VCaP (cell line): Measurements from ENCODE around the gene NEBL.

Source experiments
- H3K27ac ChIP-seq: fragments of 450-650 bp; 2 replicates; pipeline ENCODE4 v1.5.1; 2017
- TF ChIP-seq, protein P1 (sequence below): fragments of 450-650 bp; conservative IDR thresholded peaks from 2 replicates; pipeline ENCODE4 v1.5.1; 2017; ENCODE audit warnings: mild to moderate bottlenecking, moderate library complexity

NEBL gene

DNA sequence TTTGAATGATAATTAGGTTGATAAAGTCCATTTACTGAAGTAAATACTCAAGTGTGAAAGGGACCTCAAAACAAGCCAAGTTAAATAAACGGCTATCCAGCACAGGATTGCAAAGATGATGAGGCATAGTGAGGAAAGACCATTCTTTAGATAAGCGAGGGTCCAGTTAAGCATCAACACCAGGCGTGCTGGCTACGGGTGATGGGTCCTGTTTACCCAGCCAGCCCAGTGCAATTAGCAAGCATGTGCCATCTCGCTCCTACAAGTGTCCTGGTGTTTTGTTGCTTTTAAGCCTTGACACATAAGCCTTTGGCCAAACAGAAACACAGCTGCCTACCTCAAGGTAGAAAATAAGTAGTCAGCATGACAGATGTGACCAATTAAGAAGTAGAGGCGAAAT lies 7.1 kb downstream of the NEBL start:
- H3K27ac ChIP-seq, result no peak overlapping the region
- TF ChIP-seq, protein P1, sequence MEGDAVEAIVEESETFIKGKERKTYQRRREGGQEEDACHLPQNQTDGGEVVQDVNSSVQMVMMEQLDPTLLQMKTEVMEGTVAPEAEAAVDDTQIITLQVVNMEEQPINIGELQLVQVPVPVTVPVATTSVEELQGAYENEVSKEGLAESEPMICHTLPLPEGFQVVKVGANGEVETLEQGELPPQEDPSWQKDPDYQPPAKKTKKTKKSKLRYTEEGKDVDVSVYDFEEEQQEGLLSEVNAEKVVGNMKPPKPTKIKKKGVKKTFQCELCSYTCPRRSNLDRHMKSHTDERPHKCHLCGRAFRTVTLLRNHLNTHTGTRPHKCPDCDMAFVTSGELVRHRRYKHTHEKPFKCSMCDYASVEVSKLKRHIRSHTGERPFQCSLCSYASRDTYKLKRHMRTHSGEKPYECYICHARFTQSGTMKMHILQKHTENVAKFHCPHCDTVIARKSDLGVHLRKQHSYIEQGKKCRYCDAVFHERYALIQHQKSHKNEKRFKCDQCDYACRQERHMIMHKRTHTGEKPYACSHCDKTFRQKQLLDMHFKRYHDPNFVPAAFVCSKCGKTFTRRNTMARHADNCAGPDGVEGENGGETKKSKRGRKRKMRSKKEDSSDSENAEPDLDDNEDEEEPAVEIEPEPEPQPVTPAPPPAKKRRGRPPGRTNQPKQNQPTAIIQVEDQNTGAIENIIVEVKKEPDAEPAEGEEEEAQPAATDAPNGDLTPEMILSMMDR, result no peak

DNA sequence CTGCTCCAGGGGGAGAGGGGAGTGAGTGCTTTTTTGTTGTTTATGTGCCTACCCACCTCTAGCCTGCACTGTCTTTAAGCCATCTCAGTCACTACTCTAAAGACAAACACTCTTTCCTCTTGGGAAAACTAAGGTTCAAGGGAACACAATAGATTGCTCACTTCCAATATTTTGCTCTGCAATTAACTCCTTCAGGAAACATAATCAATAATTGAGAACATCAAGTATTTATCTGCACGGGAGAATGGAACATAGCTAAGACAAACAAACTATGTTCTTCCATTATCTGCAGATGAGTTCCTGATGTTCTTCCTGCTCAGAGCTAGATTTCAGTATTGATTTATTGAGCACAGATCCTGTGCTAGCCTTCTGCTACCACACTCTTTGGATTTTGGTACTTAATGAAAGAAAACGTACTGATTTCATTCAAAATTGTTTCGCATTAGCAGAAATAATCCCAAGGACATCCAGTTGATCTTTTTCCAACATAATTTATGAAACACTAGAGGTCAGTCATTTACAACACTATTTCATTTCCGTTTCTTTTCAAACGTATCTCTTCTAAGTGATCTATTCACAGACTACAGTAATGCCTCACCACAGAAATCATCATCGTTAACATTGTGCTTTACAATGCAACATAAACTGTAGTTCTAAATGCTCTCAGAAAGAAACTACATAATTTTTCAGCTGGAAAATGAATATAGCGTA lies 8.3 kb downstream of the NEBL start:
- TF ChIP-seq, protein P1, result peak; percentile 30
- H3K27ac ChIP-seq, result peak overlapping the region; percentile 64

DNA sequence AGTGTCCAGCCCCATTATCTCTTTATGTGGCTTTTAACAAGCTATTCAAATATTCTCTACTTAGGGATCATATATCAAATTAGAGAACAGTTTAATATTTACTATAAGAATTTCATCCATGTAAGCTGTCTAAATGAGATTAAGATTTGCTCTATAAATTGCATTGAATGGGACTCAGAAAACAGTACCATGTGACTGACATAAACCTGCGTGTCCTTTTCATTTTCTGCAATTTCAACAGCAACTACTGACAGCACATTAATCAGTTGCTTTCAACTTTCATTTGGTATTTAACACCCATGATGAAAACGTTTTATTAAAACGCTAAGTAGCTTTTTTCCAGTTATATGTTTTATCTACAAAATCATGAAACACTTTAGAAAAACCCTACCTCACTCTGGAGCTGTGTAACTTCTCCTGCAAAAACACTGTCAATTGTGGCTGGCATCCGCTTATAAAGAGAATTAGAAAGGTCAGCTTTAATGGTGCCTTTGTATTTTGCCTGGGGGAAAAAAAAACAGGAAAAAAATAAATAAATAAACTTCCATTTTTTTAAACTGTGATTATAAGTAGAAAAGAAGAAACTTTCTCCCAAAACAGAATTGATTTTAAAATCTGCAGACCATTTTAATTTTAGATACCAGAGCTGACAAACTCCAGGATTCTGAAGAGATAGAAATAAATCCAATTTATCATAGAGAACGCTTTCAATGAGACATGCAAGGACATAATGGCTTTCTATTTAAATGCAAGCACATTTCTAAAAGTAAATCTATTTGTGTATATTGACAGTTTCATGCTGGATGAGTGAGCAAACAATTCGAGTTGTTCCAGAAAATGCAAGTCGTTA lies 9.2 kb downstream of the NEBL start:
- H3K27ac ChIP-seq, result peak overlapping the region; percentile 64
- TF ChIP-seq, protein P1, result no peak

DNA sequence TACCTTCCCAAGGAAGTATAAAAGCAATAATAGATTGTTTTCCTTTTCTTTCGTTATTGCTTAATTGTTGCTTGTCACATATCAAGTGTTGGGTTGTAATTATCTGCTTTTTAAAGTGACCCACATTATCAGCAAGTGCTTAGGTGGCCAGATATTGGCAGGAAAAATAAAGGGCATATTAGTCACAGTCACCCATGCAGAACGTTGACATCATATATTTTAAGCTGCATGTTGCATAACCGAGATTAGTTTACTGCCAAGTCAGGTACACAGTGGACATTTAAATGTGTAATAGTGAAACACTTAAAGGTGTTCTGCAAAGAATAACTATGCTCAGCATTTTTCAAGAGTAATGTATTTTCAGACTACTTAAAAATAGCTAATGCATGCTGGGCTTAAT lies 11.4 kb downstream of the NEBL start:
- TF ChIP-seq, protein P1, result no peak
- H3K27ac ChIP-seq, result no peak overlapping the region; the same call in 1 of the 2 replicates

DNA sequence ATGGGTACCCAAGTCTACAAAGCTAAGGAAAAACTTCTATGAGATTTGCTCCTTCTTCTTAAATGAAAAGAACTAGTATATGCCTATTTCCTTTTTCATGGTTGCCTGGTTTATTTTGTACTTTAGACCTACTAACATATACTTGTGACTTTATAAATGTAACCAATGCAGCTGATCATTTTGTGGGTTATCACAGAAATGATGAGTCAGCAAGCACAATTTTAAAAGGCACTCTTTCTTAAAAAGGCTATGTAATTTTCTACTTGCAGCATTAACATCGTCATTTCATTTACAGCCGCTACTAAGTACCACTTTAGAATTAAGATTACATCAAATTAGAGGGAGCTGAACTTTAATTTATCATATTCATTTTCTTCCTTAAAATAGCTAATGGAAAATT lies 13.6 kb downstream of the NEBL start:
- TF ChIP-seq, protein P1, result no peak

DNA sequence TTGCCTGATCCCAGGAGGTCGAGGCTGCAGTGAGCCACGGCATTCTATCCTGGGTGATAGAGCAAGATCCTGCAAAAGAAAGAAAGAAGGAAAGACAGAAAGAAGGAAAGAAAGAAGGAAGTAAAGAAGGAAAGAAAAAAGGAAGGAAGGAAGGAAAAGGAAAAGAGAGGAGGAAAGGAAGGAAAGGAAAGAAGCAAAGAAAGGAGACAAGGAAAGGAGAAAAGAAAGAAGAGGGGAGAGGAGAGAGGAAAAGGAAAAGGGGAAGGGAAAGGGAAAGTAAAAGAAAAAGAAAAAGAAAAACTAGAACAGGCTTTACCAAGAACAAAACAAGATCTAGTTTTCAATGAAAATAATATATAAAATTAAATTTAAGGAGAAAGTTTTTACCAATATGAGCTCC lies 15.0 kb downstream of the NEBL start:
- TF ChIP-seq, protein P1, result no peak
- no peak overlapping the region for H3K27ac ChIP-seq

More for the DNA sequence above, 13.6 kb downstream of the NEBL start:
- no peak overlapping the region for H3K27ac ChIP-seq

DNA sequence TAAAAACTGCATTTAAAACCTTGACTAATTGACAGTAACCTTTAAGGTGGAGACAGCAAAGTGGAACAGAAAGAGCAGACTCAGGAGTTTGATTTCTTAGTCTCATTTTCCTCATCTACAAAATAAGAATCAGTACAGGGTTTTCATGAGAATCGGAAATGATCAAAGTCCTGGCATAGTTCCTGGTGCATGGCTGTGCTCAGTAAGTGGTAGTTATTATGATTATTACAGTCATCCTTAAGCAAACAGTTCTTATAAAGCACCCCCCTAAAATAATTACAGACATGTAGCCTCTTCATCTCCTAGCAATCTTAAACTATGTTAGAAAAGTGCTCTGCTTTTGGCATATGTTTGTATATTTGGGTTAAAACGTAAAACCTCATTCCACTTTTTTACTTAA lies 18.0 kb downstream of the NEBL start:
- peak overlapping the region; percentile 11; the same call in 1 of the 2 replicates for H3K27ac ChIP-seq
- TF ChIP-seq, protein P1, result no peak
